ENCODE results near the gene PDK4.
"Not testable (repeated sequence)": the region's sequence is repeated elsewhere in the genome, so short reads cannot be mapped to it uniquely, and the experiment has no call there.

Gene PDK4

GRCh38 chr7:95604397-95604796, 8.1 kb upstream of the PDK4 start:
- DNase-seq = not testable (repeated sequence)

- DNase-seq = no peak
Measured at GRCh38 chr7:95602421-95602820, 6.1 kb upstream of the PDK4 start.

GRCh38 chr7:95601316-95601715, 5.0 kb upstream of the PDK4 start:
- no peak for DNase-seq

GRCh38 chr7:95599069-95599468, 2.8 kb upstream of the PDK4 start:
- no peak for DNase-seq

- no peak for DNase-seq
Measured at GRCh38 chr7:95598511-95598910, 2.2 kb upstream of the PDK4 start.

GRCh38 chr7:95595746-95596197, 544 bp downstream of the PDK4 start:
- no peak for DNase-seq

- DNase-seq = no peak
Measured at GRCh38 chr7:95594185-95594584, 2.1 kb downstream of the PDK4 start.

- no peak for DNase-seq
Measured at GRCh38 chr7:95593343-95593742, 3.0 kb downstream of the PDK4 start.

GRCh38 chr7:95592570-95592969, 3.7 kb downstream of the PDK4 start:
- no peak for DNase-seq

GRCh38 chr7:95590387-95591248, 5.7 kb downstream of the PDK4 start:
- no peak for DNase-seq

GRCh38 chr7:95589766-95590165, 6.5 kb downstream of the PDK4 start:
- no peak for DNase-seq

GRCh38 chr7:95589031-95589430, 7.3 kb downstream of the PDK4 start:
- DNase-seq = no peak

- no peak for DNase-seq
Measured at GRCh38 chr7:95586951-95587301, 9.4 kb downstream of the PDK4 start.

- DNase-seq = no peak
Measured at GRCh38 chr7:95585426-95585789, 10.9 kb downstream of the PDK4 start.

- DNase-seq = no peak
Measured at GRCh38 chr7:95584769-95585425, 11.4 kb downstream of the PDK4 start.

GRCh38 chr7:95583834-95584621, 12.3 kb downstream of the PDK4 start:
- no peak for DNase-seq

- no peak for DNase-seq
Measured at GRCh38 chr7:95582578-95583293, 13.6 kb downstream of the PDK4 start.

GRCh38 chr7:95581467-95581866, 14.8 kb downstream of the PDK4 start:
- no peak for DNase-seq

- no peak for DNase-seq
Measured at GRCh38 chr7:95579318-95579717, 17.0 kb downstream of the PDK4 start.

- no peak for DNase-seq
Measured at GRCh38 chr7:95578299-95578855, 17.9 kb downstream of the PDK4 start.

- no peak for DNase-seq
Measured at GRCh38 chr7:95577137-95577536, 19.2 kb downstream of the PDK4 start.

- no peak for DNase-seq
Measured at GRCh38 chr7:95569720-95570119, 26.6 kb downstream of the PDK4 start.

- no peak for DNase-seq
Measured at GRCh38 chr7:95560674-95561073, 35.6 kb downstream of the PDK4 start.

Measured in NK-92 treated with Interleukin-12 subunit alpha and Interleukin-12 subunit beta, amount 100 ng/mL, for 24 hours (cell line).